ENCODE data around the gene SET. TPM values are rescaled to one million over a fixed set of nuclear protein-coding genes. Genes with fewer than 3 reads are reported as not detected.
A peak's percentile ranks its signal among the peaks of the same experiment; 100 is the strongest.
"Not testable (repeated sequence)": the region's sequence is repeated elsewhere in the genome, so short reads cannot be mapped to it uniquely, and the experiment has no call there.

Gene SET
- polyA plus RNA-seq, 1 experiment, result 51.6 TPM

- DNase-seq (ENCODE audit: low read depth), result no peak
- ChIA-PET POLR2A (no interaction called here), CTCF (interaction anchor here (6.3 kb wide), 1 partner anchor 7 kb away, joined by 41 read pairs; the partner anchor contains the start of gene PKN3)
- Histone ChIP-seq H3K27me3 (ENCODE audit: control insufficient read depth, insufficient read depth, low read length) (no peaks in the 10 kb centered on the region), H3K36me3 (ENCODE audit: control insufficient read depth, insufficient read depth, low read length) (peaks cover 4% of the 10 kb centered on the region), H3K4me3 (ENCODE audit: low read depth, low read length) (no peak overlapping the region)
- TF ChIP-seq, protein P1, sequence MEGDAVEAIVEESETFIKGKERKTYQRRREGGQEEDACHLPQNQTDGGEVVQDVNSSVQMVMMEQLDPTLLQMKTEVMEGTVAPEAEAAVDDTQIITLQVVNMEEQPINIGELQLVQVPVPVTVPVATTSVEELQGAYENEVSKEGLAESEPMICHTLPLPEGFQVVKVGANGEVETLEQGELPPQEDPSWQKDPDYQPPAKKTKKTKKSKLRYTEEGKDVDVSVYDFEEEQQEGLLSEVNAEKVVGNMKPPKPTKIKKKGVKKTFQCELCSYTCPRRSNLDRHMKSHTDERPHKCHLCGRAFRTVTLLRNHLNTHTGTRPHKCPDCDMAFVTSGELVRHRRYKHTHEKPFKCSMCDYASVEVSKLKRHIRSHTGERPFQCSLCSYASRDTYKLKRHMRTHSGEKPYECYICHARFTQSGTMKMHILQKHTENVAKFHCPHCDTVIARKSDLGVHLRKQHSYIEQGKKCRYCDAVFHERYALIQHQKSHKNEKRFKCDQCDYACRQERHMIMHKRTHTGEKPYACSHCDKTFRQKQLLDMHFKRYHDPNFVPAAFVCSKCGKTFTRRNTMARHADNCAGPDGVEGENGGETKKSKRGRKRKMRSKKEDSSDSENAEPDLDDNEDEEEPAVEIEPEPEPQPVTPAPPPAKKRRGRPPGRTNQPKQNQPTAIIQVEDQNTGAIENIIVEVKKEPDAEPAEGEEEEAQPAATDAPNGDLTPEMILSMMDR (IDR thresholded peaks at IDR 0.05; ENCODE audit: insufficient read depth, low read depth, low read length), result no peak
Measured at GRCh38 chr9:128694344-128694743, 5.3 kb downstream of the SET start.

- TF ChIP-seq, protein P1 (IDR thresholded peaks at IDR 0.05; ENCODE audit: insufficient read depth, low read depth, low read length), result no peak
- ChIA-PET CTCF (interaction anchor here (1.3 to 2.0 kb wide), 3 partner anchors 13 to 62 kb away, joined by 3 to 11 read pairs (median 4); no protein-coding TSS in a partner anchor), POLR2A (no interaction called here)
- no peak for DNase-seq (ENCODE audit: low read depth)
- no peaks in the 10 kb centered on the region for H3K27me3 ChIP-seq (ENCODE audit: control insufficient read depth, insufficient read depth, low read length)
- H3K4me3 ChIP-seq (ENCODE audit: low read depth, low read length), result no peak overlapping the region
- peaks cover 4% of the 10 kb centered on the region for H3K36me3 ChIP-seq (ENCODE audit: control insufficient read depth, insufficient read depth, low read length)
Measured at GRCh38 chr9:128696923-128697707, 8.1 kb downstream of the SET start.

GRCh38 chr9:128699096-128699795 is 10.2 kb downstream of the SET start:
- DNase-seq (ENCODE audit: low read depth); H3K27me3 ChIP-seq (ENCODE audit: control insufficient read depth, insufficient read depth, low read length); POLR2A ChIA-PET; H3K4me3 ChIP-seq (ENCODE audit: low read depth, low read length); H3K36me3 ChIP-seq (ENCODE audit: control insufficient read depth, insufficient read depth, low read length): not testable (repeated sequence)
- CTCF ChIA-PET, result interaction anchor here (2.3 to 3.6 kb wide), 2 partner anchors 8 to 64 kb away, joined by 9 to 41 read pairs; partner anchors contain the start of gene SET

DNA sequence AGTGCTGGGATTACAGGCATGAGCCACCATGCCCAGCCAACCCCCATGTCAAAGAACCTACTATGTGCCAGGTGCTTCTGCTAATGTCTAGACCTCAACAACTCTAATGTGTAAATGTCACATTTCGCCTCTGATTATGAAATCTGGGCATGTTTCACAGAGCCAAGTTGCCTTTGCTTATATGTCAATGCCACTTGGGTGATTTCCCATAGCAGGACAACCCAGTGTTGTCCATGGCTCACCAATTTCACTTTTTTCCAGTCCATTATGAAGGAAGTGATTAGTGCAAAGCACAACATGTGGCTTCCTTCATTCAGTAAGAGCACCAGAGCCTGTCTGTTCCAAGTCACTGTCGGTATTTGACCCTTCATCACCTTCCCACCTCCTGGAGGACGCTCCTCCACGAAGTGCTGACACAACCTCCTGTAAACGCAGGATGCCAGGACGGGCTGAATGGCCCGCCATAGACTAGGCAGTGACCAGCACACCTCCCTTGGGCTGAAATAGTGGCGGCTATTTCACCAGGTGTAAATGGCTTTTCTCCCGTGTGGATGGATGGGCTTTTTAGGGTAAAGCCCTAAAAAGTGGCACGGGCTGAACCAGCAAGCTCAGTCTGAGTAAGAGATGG is 12.3 kb downstream of the SET start:
- Histone ChIP-seq H3K27me3 (ENCODE audit: control insufficient read depth, insufficient read depth, low read length) (no peaks in the 10 kb centered on the region), H3K4me3 (ENCODE audit: low read depth, low read length) (no peak overlapping the region), H3K36me3 (ENCODE audit: control insufficient read depth, insufficient read depth, low read length) (no peaks in the 10 kb centered on the region)
- TF ChIP-seq, protein P1 (IDR thresholded peaks at IDR 0.05; ENCODE audit: insufficient read depth, low read depth, low read length), result no peak
- no peak for DNase-seq (ENCODE audit: low read depth)
- POLR2A ChIA-PET, result interaction anchor here (0.6 kb wide), 1 partner anchor 287 kb away, joined by 3 read pairs; no protein-coding TSS in a partner anchor
- CTCF ChIA-PET, result interaction anchor here (1.1 to 3.6 kb wide), 7 partner anchors 10 to 129 kb away, joined by 3 to 41 read pairs (median 4); partner anchors contain the start of genes SET, SPOUT1 and ZDHHC12

GRCh38 chr9:128702445-128702948 is 13.5 kb downstream of the SET start, which contains the start of gene PKN3:
Gene PKN3 (plus strand): TSS chr9:128702503. CDS start chr9:128702916, 413 bp downstream.
- no peaks in the 10 kb centered on the region for H3K27me3 ChIP-seq (ENCODE audit: control insufficient read depth, insufficient read depth, low read length)
- peak within 1 kb of the TSS; percentile 75 for H3K4me3 ChIP-seq (ENCODE audit: low read depth, low read length)
- ChIA-PET CTCF (interaction anchor here (0.6 to 3.6 kb wide), 21 partner anchors 10 to 471 kb away, joined by 3 to 41 read pairs (median 3); partner anchors contain the start of genes SET, SPOUT1 and ZDHHC12), POLR2A (interaction anchor here (0.6 kb wide), 1 partner anchor 286 kb away, joined by 3 read pairs; no protein-coding TSS in a partner anchor)
- no peaks in the 10 kb centered on the region for H3K36me3 ChIP-seq (ENCODE audit: control insufficient read depth, insufficient read depth, low read length)
- no peak for DNase-seq (ENCODE audit: low read depth)
- TF ChIP-seq, protein P1 (IDR thresholded peaks at IDR 0.05; ENCODE audit: insufficient read depth, low read depth, low read length), result peak; percentile 92

All from BJ (cell line).